K562 (cell line): Measurements from ENCODE around the gene GLTP. TPM values are rescaled to one million over a fixed set of nuclear protein-coding genes. Genes with fewer than 3 reads are reported as not detected.

Experiments
- ATAC-seq: fragments of 200-7000 bp; cut with Tn5 transposase; 3 replicates; pipeline ENCODE4 v1.9.1; 2020; ENCODE audit warnings: moderate library complexity
- BruUV-seq: library from RNA; stranded (reverse); fragments of 400-500 nt; replicated peaks from 2 replicates; lab custom pipeline; 2021; lab: Mats Ljungman, UMichigan
- CTCF ChIA-PET: fragments of 300-600 bp; formaldehyde crosslinking; extraction: SDS; loops from one replicate; lab custom pipeline; 2021; ENCODE audit warnings: low intra/inter-chr PET ratio; lab: Yijun Ruan, JAX
- POLR2A ChIA-PET: fragments of 300-600, 350-650 bp; sonication (Branson Sonifier 250); formaldehyde crosslinking; extraction: SDS; loops from one replicate; lab custom pipeline; 2021; ENCODE audit warnings: antibody characterized with exemption, inconsistent platforms; lab: Yijun Ruan, JAX
- DNase-seq, 4 experiments: peaks; one replicate each; pipeline versions ENCODE4 v3.0.0 to v3.0.0-alpha.2; 2011 to 2018; ENCODE audit warnings: low spot score in 3 of 4, mixed read lengths in 3 of 4; ENCODE audit errors: extremely low read depth in 1 of 4
- FAIRE-seq: peaks from 2 replicates; lab custom pipeline; 2011; peaks lifted over from hg19 to GRCh38; lab: Jason Lieb, UNC
- H2AFZ ChIP-seq: 2 replicates; pipeline ENCODE4 v1.6.0; 2011; ENCODE audit warnings: low read depth, low read length, control low read depth, inconsistent platforms
- H3K27ac ChIP-seq: fragments of 200-600 bp; 3 replicates; pipeline ENCODE4 v1.8.0; 2011; ENCODE audit warnings: low read depth, mild to moderate bottlenecking, control low read depth, inconsistent platforms, low read length, moderate library complexity, mixed read lengths; ENCODE audit errors: extremely low read depth
- H3K27me3 ChIP-seq, 2 experiments: fragments of 300-600 bp in 1 of 2; 2 replicates in 1 of 2; 3 replicates in 1 of 2; pipeline versions ENCODE4 v1.6.0 to v1.8.0; 2011; ENCODE audit warnings: inconsistent platforms in 2 of 2, low read length in 2 of 2, mild to moderate bottlenecking in 1 of 2, mixed read lengths in 1 of 2, moderate library complexity in 1 of 2; ENCODE audit not compliant: control insufficient read depth in 2 of 2, insufficient read depth in 2 of 2
- H3K36me3 ChIP-seq: fragments of 300-600 bp; 3 replicates; pipeline ENCODE4 v1.8.0; 2011; ENCODE audit warnings: mild to moderate bottlenecking, low read length, inconsistent platforms; ENCODE audit not compliant: control insufficient read depth, insufficient read depth
- H3K4me1 ChIP-seq, 2 experiments: fragments of 200-600 bp in 1 of 2; replicated peaks in 1 of 2; 2 replicates in 1 of 2; 3 replicates in 1 of 2; pipeline versions ENCODE4 v1.5.1 to v1.8.0; 2011; ENCODE audit warnings: inconsistent platforms in 2 of 2, low read length in 2 of 2, mild to moderate bottlenecking in 1 of 2, mixed read lengths in 1 of 2, moderate library complexity in 1 of 2; ENCODE audit not compliant: control insufficient read depth in 2 of 2, insufficient read depth in 2 of 2
- H3K4me2 ChIP-seq: 2 replicates; pipeline ENCODE4 v1.6.1; 2011; ENCODE audit warnings: low read length, control low read depth, inconsistent platforms, mixed read lengths; ENCODE audit not compliant: insufficient read depth
- H3K4me3 ChIP-seq: fragments of 200-600 bp; sonication (generic), shearing (Covaris generic); 2 replicates; pipeline ENCODE4 v1.5.1; 2016; ENCODE audit warnings: control low read depth, inconsistent platforms
- H3K79me2 ChIP-seq: fragments of 200-600 bp; 3 replicates; pipeline ENCODE4 v1.8.0; 2011; ENCODE audit warnings: low read length, inconsistent platforms; ENCODE audit not compliant: control insufficient read depth, insufficient read depth
- H3K9ac ChIP-seq, 2 experiments: 2 replicates each; pipeline versions ENCODE4 v1.6.0 to v1.6.1; 2011; ENCODE audit warnings: low read depth in 2 of 2, low read length in 2 of 2, control low read depth in 1 of 2, inconsistent platforms in 1 of 2, mild to moderate bottlenecking in 1 of 2, mixed read lengths in 1 of 2; ENCODE audit not compliant: insufficient read depth in 1 of 2
- H3K9me1 ChIP-seq: one replicate; pipeline ENCODE4 v1.6.0; 2011; ENCODE audit warnings: inconsistent platforms, mild to moderate bottlenecking, low read length, moderate library complexity; ENCODE audit not compliant: control insufficient read depth, insufficient read depth
- H3K9me3 ChIP-seq: replicated peaks from 2 replicates; pipeline ENCODE4 v1.5.1; 2011; ENCODE audit warnings: low read depth, low read length, inconsistent platforms; ENCODE audit not compliant: control insufficient read depth, insufficient read depth
- H4K20me1 ChIP-seq: replicated peaks from 2 replicates; pipeline ENCODE4 v1.6.1; 2011; ENCODE audit warnings: low read length, inconsistent platforms, mixed read lengths; ENCODE audit not compliant: control insufficient read depth, insufficient read depth
- ATF7 ChIP-seq: fragments of 450-650 bp; IDR thresholded peaks from 2 replicates; pipeline ENCODE4 v1.7.1; 2014; ENCODE audit warnings: mild to moderate bottlenecking, moderate library complexity
- CEBPG ChIP-seq, 3 experiments: fragments of 200-800 bp in 1 of 3; sonication (Bioruptor generic) in 1 of 3; sonication (generic) in 1 of 3; formaldehyde crosslinking in 1 of 3; IDR thresholded peaks in 2 of 3; conservative IDR thresholded peaks in 1 of 3; 2 replicates each; pipeline versions ENCODE4 v1.6.1 to v1.8.0; 2016 to 2022; ENCODE audit warnings: missing compliant biosample characterization in 2 of 3, missing genetic modification characterization in 2 of 3, mild to moderate bottlenecking in 1 of 3, missing genetic modification reagents in 1 of 3
- CHCHD3 ChIP-seq: fragments of 250-450 bp; sonication (Bioruptor Pico); IDR thresholded peaks from 2 replicates; pipeline ENCODE4 v2.1.2; 2022; ENCODE audit warnings: mild to moderate bottlenecking
- DEAF1 ChIP-seq: fragments of 450-650 bp; formaldehyde crosslinking; IDR thresholded peaks from 2 replicates; pipeline ENCODE4 v1.4.0; 2020; ENCODE audit warnings: mild to moderate bottlenecking, moderate library complexity
- ILF3 ChIP-seq: fragments of 450-650 bp; IDR thresholded peaks from 2 replicates; pipeline ENCODE4 v1.6.1; 2018; ENCODE audit warnings: antibody characterized with exemption, mild to moderate bottlenecking, moderate library complexity, borderline replicate concordance
- MAFK ChIP-seq: IDR thresholded peaks from 2 replicates; pipeline ENCODE4 v1.6.1; 2011; ENCODE audit warnings: low read length, improper control_type of control experiment
- NR2C2 ChIP-seq, 2 experiments: fragments of 200-800 bp in 1 of 2; sonication (Bioruptor generic) in 1 of 2; sonication (generic) in 1 of 2; formaldehyde crosslinking in 1 of 2; IDR thresholded peaks; 2 replicates each; pipeline versions ENCODE4 v1.6.1 to v1.8.0; 2016 to 2022; ENCODE audit warnings: mild to moderate bottlenecking in 1 of 2, missing compliant biosample characterization in 1 of 2, missing genetic modification characterization in 1 of 2, missing genetic modification reagents in 1 of 2
- SOX6 ChIP-seq: fragments of 450-650 bp; IDR thresholded peaks from 2 replicates; pipeline ENCODE4 v1.6.1; 2014; ENCODE audit warnings: mild to moderate bottlenecking
- ZNF518B ChIP-seq: fragments of 250-450 bp; sonication (Bioruptor Pico); IDR thresholded peaks from 2 replicates; pipeline ENCODE4 v1.5.0; 2021; ENCODE audit warnings: mild to moderate bottlenecking, moderate library complexity
- WGBS: fragments of 100-300 bp; shearing (Covaris generic); methylation state at CpG from one replicate; pipeline ENCODE4 v1.1.6; 2016; ENCODE audit warnings: low coverage, mixed read lengths; ENCODE audit not compliant: insufficient coverage; ENCODE audit errors: missing lambda C conversion rate; 5-methylcytosine and 5-hydroxymethylcytosine counted together
- in situ Hi-C: fragments of 300-500 bp; cut with MboI; formaldehyde crosslinking; loops from 4 replicates; pipeline ENCODE4 v1.15.0; 2018; ENCODE audit warnings: inconsistent platforms, mixed read lengths
- intact Hi-C: fragments of 100-400 bp; cut with micrococcal nuclease; formaldehyde crosslinking; loops from 2 replicates; pipeline ENCODE4 v1.14.2; 2022
- polyA plus RNA-seq, 8 experiments: library from polyadenylated mRNA; depleted of rRNA in 4 of 8; stranded (reverse) in 5 of 8; unstranded in 3 of 8; fragments of >200 nt; fragmentation: Nextera tagmentation in 2 of 8; fragmentation: Illumina TruSeq in 1 of 8; extraction: Ambion mirVana in 2 of 8; extraction: Trizol in 1 of 8; gene quantifications; 2 replicates each; pipeline versions ENCODE4 v1.2.1 to v1.2.3, GENCODE V29; 2011 to 2014; ENCODE audit warnings: inconsistent platforms in 1 of 8, missing spikeins in 1 of 8
- total RNA-seq, 7 experiments: library from RNA; depleted of rRNA in 6 of 7; stranded (reverse); fragments of >200 nt in 6 of 7; fragmentation: Illumina TruSeq in 2 of 7; extraction: Trizol in 2 of 7; gene quantifications; 2 replicates each; pipeline versions ENCODE4 v1.2.1 to v1.2.3, GENCODE V29; 2011 to 2021; ENCODE audit warnings: low replicate concordance in 1 of 7
- TF ChIP-seq, protein P1 (sequence below): sonication (generic); IDR thresholded peaks from 2 replicates; pipeline ENCODE4 v1.6.1; 2016
- TF ChIP-seq, protein P2 (sequence below): fragments of 250-450 bp; sonication (Bioruptor Pico); IDR thresholded peaks from 2 replicates; pipeline ENCODE4 v1.4.0; 2020; ENCODE audit warnings: mild to moderate bottlenecking, moderate library complexity

Gene GLTP
- total and polyA plus RNA-seq, 9 of the 15 experiments (the other 6 are each of a cell fraction or from before 2014, with no cell fraction given): 4.4 to 8.3 (median 6.1) TPM

DNA sequence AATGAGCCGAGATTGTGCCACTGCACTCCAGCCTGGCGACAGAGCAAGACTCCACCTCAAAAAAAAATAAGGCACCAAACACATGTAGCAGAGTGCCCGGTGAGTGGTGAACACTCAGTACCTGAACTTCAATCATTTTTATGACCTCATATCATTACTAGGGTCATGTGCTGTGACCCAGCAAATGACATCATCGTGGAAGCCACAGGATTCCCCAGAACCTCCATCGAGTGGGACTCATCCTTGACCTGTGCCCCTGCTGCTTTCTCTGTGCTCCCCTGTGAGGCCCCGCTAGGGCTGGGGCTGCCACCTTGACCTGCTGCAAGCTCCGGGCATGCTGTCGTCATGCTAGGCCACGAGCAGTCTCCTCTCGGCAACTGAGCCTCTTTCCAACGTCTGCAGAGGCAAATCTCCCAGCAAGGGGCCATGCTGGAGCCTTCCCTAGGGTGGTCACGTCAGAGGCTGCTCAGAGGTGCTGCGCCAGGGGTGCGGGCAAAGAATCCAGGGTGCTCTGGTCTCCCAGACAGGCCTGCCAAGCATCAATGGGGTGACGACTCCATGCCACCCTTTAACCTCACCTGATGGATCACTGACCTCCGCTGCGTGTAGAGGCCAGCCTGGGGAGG lies 18.5 kb downstream of the GLTP start:
- Histone ChIP-seq H3K79me2 (no peaks in the 10 kb centered on the region), H3K36me3 (no peaks in the 10 kb centered on the region), H4K20me1 (no peaks in the 10 kb centered on the region), H2AFZ (no peak overlapping the region), H3K27me3 (peaks cover 0 to 14% of the 10 kb centered on the region in 2 experiments; a peak in 2 of 5 replicates), H3K9me3 (no peaks in the 10 kb centered on the region), H3K9ac (peak overlapping the region in 1 of 2 experiments; percentile 28; a peak in 2 of 4 replicates), H3K4me2 (no peak overlapping the region), H3K4me3 (no peak overlapping the region), H3K9me1 (no peaks in the 10 kb centered on the region), H3K4me1 (no peaks in the 10 kb centered on the region; a peak in 2 of 5 replicates), H3K27ac (no peak overlapping the region)
- BruUV-seq: no TSS peak
- WGBS: 33% methylated on average over 17 of the region's 17 CpGs
- POLR2A ChIA-PET: interaction anchor here (0.9 kb wide), 1 partner anchor 67 kb away, joined by 3 read pairs; no protein-coding TSS in a partner anchor
- in situ Hi-C loops (no loop called here), intact Hi-C loops (no loop called here)
- ATAC-seq: no peak
- FAIRE-seq: no peak
- CTCF ChIA-PET: no interaction called here
- DNase-seq: no peak
- TF ChIP-seq CEBPG (CRISPR knock-in tag; IDR thresholded peaks at IDR 0.05) (0 out of 2 replicates have a peak, but pooled peaks have one; percentile 13), CEBPG (tag; conservative IDR thresholded peaks at IDR 0.05 in 1 of 2, IDR thresholded peaks at IDR 0.05 in 1 of 2) (no peak), DEAF1 (CRISPR knock-in tag) (no peak), MAFK (no peak), CHCHD3 (CRISPR knock-in tag) (no peak), ATF7 (peak; percentile 48; the same call in 1 of the 2 replicates), NR2C2 (CRISPR knock-in tag; IDR thresholded peaks at IDR 0.05) (no peak), NR2C2 (tag; IDR thresholded peaks at IDR 0.05) (no peak), SOX6 (no peak), ILF3 (no peak), ZNF518B (CRISPR knock-in tag) (no peak)
- TF ChIP-seq, protein P1, sequence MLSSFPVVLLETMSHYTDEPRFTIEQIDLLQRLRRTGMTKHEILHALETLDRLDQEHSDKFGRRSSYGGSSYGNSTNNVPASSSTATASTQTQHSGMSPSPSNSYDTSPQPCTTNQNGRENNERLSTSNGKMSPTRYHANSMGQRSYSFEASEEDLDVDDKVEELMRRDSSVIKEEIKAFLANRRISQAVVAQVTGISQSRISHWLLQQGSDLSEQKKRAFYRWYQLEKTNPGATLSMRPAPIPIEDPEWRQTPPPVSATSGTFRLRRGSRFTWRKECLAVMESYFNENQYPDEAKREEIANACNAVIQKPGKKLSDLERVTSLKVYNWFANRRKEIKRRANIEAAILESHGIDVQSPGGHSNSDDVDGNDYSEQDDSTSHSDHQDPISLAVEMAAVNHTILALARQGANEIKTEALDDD: no peak
- TF ChIP-seq, protein P2, sequence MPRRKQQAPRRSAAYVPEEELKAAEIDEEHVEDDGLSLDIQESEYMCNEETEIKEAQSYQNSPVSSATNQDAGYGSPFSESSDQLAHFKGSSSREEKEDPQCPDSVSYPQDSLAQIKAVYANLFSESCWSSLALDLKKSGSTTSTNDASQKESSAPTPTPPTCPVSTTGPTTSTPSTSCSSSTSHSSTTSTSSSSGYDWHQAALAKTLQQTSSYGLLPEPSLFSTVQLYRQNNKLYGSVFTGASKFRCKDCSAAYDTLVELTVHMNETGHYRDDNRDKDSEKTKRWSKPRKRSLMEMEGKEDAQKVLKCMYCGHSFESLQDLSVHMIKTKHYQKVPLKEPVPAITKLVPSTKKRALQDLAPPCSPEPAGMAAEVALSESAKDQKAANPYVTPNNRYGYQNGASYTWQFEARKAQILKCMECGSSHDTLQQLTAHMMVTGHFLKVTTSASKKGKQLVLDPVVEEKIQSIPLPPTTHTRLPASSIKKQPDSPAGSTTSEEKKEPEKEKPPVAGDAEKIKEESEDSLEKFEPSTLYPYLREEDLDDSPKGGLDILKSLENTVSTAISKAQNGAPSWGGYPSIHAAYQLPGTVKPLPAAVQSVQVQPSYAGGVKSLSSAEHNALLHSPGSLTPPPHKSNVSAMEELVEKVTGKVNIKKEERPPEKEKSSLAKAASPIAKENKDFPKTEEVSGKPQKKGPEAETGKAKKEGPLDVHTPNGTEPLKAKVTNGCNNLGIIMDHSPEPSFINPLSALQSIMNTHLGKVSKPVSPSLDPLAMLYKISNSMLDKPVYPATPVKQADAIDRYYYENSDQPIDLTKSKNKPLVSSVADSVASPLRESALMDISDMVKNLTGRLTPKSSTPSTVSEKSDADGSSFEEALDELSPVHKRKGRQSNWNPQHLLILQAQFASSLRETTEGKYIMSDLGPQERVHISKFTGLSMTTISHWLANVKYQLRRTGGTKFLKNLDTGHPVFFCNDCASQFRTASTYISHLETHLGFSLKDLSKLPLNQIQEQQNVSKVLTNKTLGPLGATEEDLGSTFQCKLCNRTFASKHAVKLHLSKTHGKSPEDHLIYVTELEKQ: no peak
